ENCODE measurements around the gene CBY2. TPM values are rescaled to one million over a fixed set of nuclear protein-coding genes. Genes with fewer than 3 reads are reported as not detected.

The CBY2 gene
- total RNA-seq, 2 experiments from 2014 or later: not detected

GRCh38 chr13:45723798-45724197 is 21.7 kb downstream of the CBY2 start:
- intact Hi-C loops (cut with DNase I, micrococcal nuclease): no loop called here
- H3K4me1 ChIP-seq (ENCODE audit: insufficient read depth, low read length): no peaks in the 10 kb centered on the region
- H3K27ac Mint-ChIP-seq: no peak overlapping the region
- H3K27ac ChIP-seq (ENCODE audit: low read depth in 1 of 2, low read length in 2 of 2): no peak overlapping the region
- no peaks in the 10 kb centered on the region for H3K36me3 Mint-ChIP-seq (ENCODE audit: low read depth)
- H3K9me3 ChIP-seq (ENCODE audit: control insufficient read depth in 1 of 2, insufficient read depth in 1 of 2, low read length in 2 of 2): no peaks in the 10 kb centered on the region
- no peaks in the 10 kb centered on the region for H3K36me3 ChIP-seq (ENCODE audit: insufficient read depth, low read length)
- DNase-seq (no peak), ATAC-seq (ENCODE audit: poor library complexity) (no peak)
- H3K9me3 Mint-ChIP-seq: no peaks in the 10 kb centered on the region
- no peaks in the 10 kb centered on the region for H3K27me3 ChIP-seq (ENCODE audit: control insufficient read depth in 1 of 2, insufficient read depth in 2 of 2, low read length in 2 of 2)
- POLR2A ChIA-PET: no interaction called here
- CTCF ChIA-PET: interaction anchor here (1.3 kb wide), 1 partner anchor 16 kb away, joined by 3 read pairs; no protein-coding TSS in a partner anchor
- no peak overlapping the region for H3K4me3 Mint-ChIP-seq
- H3K4me1 Mint-ChIP-seq (ENCODE audit: low read depth): no peaks in the 10 kb centered on the region
- no peaks in the 10 kb centered on the region for H3K27me3 Mint-ChIP-seq
- TF ChIP-seq CTCF (IDR thresholded peaks at IDR 0.05): no peak
- H3K4me3 ChIP-seq (ENCODE audit: low read length): no peak overlapping the region

GRCh38 chr13:45728759-45729158 is 26.6 kb downstream of the CBY2 start:
- DNase-seq: peak in 1 of 14 experiments; percentile 1
- Histone ChIP-seq H3K4me1 (ENCODE audit: insufficient read depth, low read length) (no peaks in the 10 kb centered on the region), H3K27ac (ENCODE audit: low read depth in 1 of 2, low read length in 2 of 2) (no peak overlapping the region), H3K27me3 (ENCODE audit: control insufficient read depth in 1 of 2, insufficient read depth in 2 of 2, low read length in 2 of 2) (no peaks in the 10 kb centered on the region), H3K9me3 (ENCODE audit: control insufficient read depth in 1 of 2, insufficient read depth in 1 of 2, low read length in 2 of 2) (no peaks in the 10 kb centered on the region), H3K4me3 (ENCODE audit: low read length) (no peak overlapping the region), H3K36me3 (ENCODE audit: insufficient read depth, low read length) (no peaks in the 10 kb centered on the region)
- H3K36me3 Mint-ChIP-seq (ENCODE audit: low read depth): no peaks in the 10 kb centered on the region
- no peaks in the 10 kb centered on the region for H3K27me3 Mint-ChIP-seq
- ATAC-seq (ENCODE audit: poor library complexity): no peak
- ChIA-PET CTCF (no interaction called here), POLR2A (no interaction called here)
- no peak overlapping the region for H3K27ac Mint-ChIP-seq
- no peak for TF ChIP-seq CTCF (IDR thresholded peaks at IDR 0.05)
- no peaks in the 10 kb centered on the region for H3K4me1 Mint-ChIP-seq (ENCODE audit: low read depth)
- no peaks in the 10 kb centered on the region for H3K9me3 Mint-ChIP-seq
- intact Hi-C loops (cut with DNase I, micrococcal nuclease): loop anchor here in 1 of 2 experiments (5.0 kb wide), 1 partner anchor 464 kb away; no protein-coding TSS in a partner anchor
- H3K4me3 Mint-ChIP-seq: no peak overlapping the region

- POLR2A ChIA-PET: no interaction called here
- intact Hi-C loops (cut with DNase I, micrococcal nuclease): no loop called here
These were observed 29.3 kb downstream of the CBY2 start for GRCh38 chr13:45731455-45731854.

More at GRCh38 chr13:45731455-45731854, 29.3 kb downstream of the CBY2 start:
- no peaks in the 10 kb centered on the region for H3K36me3 ChIP-seq (ENCODE audit: insufficient read depth, low read length)
- H3K27me3 ChIP-seq (ENCODE audit: control insufficient read depth in 1 of 2, insufficient read depth in 2 of 2, low read length in 2 of 2): no peaks in the 10 kb centered on the region
- H3K4me1 ChIP-seq (ENCODE audit: insufficient read depth, low read length): no peaks in the 10 kb centered on the region
- CTCF ChIA-PET: no interaction called here
- H3K9me3 ChIP-seq (ENCODE audit: control insufficient read depth in 1 of 2, insufficient read depth in 1 of 2, low read length in 2 of 2): no peaks in the 10 kb centered on the region
- no peak overlapping the region for H3K27ac ChIP-seq (ENCODE audit: low read depth in 1 of 2, low read length in 2 of 2)
- no peaks in the 10 kb centered on the region for H3K4me1 Mint-ChIP-seq (ENCODE audit: low read depth)
- H3K36me3 Mint-ChIP-seq (ENCODE audit: low read depth): no peaks in the 10 kb centered on the region
- DNase-seq: no peak
- no peak for ATAC-seq (ENCODE audit: poor library complexity)
- H3K27ac Mint-ChIP-seq: no peak overlapping the region
- H3K4me3 Mint-ChIP-seq: no peak overlapping the region
- H3K27me3 Mint-ChIP-seq: no peaks in the 10 kb centered on the region
- H3K9me3 Mint-ChIP-seq: no peaks in the 10 kb centered on the region
- no peak for TF ChIP-seq CTCF (IDR thresholded peaks at IDR 0.05)
- H3K4me3 ChIP-seq (ENCODE audit: low read length): no peak overlapping the region
